Epithelial cell of esophagus (primary cell): ENCODE data around the gene GALNTL6.

ENCODE experiments used
- DNase-seq: peaks from one replicate; pipeline ENCODE4 v3.0.0; 2010; ENCODE audit warnings: low read depth
- H3K4me3 ChIP-seq: 2 replicates; pipeline ENCODE4 v1.5.1; 2011; ENCODE audit warnings: mild to moderate bottlenecking, low read length, control low read depth
- TF ChIP-seq, protein P1 (sequence below): IDR thresholded peaks from 2 replicates; pipeline ENCODE4 v1.5.1; 2011; ENCODE audit warnings: low read depth, mild to moderate bottlenecking, low read length, control low read depth, inconsistent platforms; ENCODE audit not compliant: insufficient read depth; ENCODE audit errors: missing control alignments

The GALNTL6 gene

DNA sequence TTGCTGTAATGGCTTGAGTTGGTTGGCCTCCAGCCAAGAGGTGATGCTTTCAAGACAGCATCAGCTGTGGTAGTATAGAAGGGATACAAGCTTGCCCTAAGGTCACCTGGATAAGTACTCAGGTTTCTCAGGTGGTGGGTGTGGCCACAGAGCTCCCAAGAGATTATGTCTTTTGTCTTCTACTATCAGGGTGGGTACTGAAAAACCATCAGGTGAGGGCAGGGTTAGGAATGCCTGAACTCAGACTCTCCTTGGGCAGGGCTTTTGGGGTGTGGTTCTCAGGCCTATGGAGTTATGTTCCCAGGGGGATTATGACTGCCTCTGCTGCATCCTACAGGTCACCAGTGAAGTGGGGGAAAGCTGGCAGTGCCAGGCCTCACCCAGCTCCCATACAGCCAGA, 700.8 kb downstream of the GALNTL6 start:
- H3K4me3 ChIP-seq: no peak overlapping the region

DNA sequence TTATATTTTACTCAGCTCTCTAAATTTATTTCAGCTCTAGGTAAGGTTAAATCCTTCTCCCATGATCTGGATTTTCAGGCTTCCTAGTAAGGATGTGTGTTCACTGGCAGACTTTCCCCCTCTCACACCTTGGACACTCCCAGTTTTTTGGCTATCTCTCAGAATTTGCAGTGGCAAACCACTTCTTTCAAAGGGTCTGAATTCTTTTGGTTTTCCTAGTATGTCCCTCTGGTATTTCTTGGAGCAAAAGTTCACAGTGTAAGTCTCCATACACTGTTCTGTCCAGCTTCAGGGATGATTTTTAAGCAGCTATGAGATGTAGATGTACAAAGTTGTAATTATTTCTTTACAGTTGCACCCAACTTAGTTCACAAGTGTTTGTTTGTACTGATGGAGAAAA, 701.6 kb downstream of the GALNTL6 start:
- TF ChIP-seq, protein P1, sequence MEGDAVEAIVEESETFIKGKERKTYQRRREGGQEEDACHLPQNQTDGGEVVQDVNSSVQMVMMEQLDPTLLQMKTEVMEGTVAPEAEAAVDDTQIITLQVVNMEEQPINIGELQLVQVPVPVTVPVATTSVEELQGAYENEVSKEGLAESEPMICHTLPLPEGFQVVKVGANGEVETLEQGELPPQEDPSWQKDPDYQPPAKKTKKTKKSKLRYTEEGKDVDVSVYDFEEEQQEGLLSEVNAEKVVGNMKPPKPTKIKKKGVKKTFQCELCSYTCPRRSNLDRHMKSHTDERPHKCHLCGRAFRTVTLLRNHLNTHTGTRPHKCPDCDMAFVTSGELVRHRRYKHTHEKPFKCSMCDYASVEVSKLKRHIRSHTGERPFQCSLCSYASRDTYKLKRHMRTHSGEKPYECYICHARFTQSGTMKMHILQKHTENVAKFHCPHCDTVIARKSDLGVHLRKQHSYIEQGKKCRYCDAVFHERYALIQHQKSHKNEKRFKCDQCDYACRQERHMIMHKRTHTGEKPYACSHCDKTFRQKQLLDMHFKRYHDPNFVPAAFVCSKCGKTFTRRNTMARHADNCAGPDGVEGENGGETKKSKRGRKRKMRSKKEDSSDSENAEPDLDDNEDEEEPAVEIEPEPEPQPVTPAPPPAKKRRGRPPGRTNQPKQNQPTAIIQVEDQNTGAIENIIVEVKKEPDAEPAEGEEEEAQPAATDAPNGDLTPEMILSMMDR: no peak
- H3K4me3 ChIP-seq: no peak overlapping the region
- DNase-seq: no peak

More for the DNA sequence above, 700.8 kb downstream of the GALNTL6 start:
- TF ChIP-seq, protein P1: no peak
- peak; percentile 42 for DNase-seq

DNA sequence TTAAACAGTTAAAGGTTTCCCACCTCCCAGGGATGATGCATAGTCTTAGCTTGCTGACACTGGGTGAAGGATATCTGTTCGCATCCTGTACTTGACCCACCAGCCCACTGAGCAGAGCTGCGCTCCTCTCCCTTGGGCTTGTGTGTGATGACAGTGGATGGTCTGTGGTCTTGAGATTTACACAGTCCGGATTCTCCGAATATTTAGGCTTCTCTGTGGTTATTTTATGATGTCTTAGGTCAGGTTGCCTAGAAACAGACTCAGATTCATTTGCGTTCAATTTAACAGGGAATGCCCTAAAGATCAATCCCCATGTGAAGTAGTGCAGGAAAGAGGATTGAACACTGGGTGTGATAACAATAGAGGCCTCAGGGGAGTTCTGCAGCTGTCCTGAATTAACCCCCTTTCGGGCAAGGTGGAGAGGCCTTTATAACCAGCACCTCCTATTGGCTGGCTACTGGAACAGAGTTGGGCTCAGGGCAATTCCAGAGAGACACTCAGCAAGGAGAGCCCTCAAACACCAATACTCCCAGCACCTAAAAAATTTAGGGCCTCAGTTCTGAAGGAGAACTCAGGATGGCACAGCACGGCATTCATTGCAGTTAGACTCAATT, 702.2 kb downstream of the GALNTL6 start:
- no peak for DNase-seq
- H3K4me3 ChIP-seq: no peak overlapping the region
- TF ChIP-seq, protein P1: no peak

DNA sequence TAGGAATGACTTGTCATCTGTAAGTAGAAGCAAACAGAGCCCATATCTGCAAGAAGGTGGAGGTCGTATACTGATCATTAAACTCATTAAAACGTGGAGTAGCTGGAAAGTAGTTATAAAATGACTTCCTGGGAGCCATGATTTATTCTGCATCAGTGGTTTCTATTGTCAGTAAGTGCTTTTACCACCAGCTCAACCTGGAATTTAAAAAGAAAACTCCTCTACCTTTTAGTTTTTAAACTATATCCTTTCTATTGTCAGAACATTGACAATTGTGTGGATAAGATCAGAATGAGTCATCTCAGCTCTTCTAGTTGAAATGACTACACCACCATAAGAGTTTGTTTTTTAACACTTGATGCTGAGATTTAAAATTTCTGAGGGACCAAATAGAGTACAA, 704.2 kb downstream of the GALNTL6 start:
- DNase-seq: no peak
- H3K4me3 ChIP-seq: no peak overlapping the region
- TF ChIP-seq, protein P1: no peak

DNA sequence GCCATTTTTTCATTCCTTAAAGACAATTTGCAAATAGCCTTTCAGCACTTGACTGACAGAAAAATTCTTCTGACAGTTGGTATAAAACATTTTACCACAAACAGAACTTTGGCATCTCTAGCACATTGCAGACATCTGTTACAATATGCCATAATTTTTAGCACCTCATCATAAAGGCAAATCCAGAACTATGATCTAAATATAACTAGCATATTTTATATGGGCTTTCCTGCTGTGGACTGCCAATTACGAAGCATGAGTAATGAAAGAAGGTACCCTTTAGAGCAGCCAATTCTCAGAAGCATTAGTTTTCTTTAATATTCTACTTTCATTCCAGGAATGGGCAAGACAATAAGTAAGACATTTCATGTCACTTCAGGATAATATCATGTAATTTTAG, 708.0 kb downstream of the GALNTL6 start:
- no peak for DNase-seq
- H3K4me3 ChIP-seq: no peak overlapping the region
- TF ChIP-seq, protein P1: no peak

DNA sequence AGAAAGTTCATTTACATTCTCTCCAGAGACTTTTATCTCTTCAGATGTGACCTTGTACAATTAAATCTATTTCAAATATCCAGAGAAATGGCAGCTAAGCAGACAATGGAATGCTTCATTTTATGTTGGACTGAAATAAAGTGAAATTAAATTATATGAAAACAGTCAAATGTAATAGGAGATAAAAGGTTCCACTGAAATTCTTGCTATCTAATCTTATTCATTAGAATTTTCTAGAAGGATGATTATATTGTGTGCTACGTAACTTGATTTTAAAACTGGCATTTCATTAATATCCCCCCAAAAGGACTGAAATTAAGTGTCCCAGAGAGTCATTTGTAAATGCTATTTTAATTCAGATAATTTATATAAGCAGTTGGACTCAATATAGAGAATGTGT, 708.5 kb downstream of the GALNTL6 start:
- H3K4me3 ChIP-seq: no peak overlapping the region
- no peak for DNase-seq
- TF ChIP-seq, protein P1: no peak

DNA sequence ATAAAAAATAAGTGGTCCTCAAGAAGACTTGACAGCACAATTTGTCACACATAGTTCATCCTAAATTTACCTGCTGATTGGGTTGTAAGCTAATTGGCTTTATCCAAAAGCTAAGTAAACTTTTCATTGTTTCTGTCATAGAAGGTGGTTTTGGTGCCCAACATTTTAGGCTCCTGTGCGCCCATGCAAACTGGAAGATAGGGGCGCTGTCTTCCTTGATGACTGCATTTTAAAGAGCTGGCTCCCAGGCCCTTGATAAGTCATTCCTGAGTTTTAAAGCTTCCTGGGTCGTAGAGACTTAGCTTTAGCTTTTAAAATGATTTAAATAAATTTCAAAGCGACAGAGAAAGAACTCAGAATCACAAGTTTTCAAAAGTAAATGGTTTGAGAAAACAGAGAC, 730.0 kb downstream of the GALNTL6 start:
- DNase-seq: no peak
- TF ChIP-seq, protein P1: no peak
- no peak overlapping the region for H3K4me3 ChIP-seq
